Fibroblast of lung (primary cell): ENCODE data around the gene CEP131. TPM values are rescaled to one million over a fixed set of nuclear protein-coding genes. Genes with fewer than 3 reads are reported as not detected.

ENCODE experiments used
- DNase-seq, 2 donors: peaks; one replicate each; pipeline versions ENCODE4 v3.0.0 to v3.0.0-alpha.2; 2010; ENCODE audit warnings: low read depth in 2 of 2
- H2AFZ ChIP-seq: 2 replicates; pipeline ENCODE4 v1.5.1; 2012; ENCODE audit warnings: low read length, control low read depth, inconsistent platforms
- H3K27ac ChIP-seq: 2 replicates; pipeline ENCODE4 v1.5.1; 2011; ENCODE audit warnings: low read length, control low read depth; ENCODE audit not compliant: insufficient read depth
- H3K27me3 ChIP-seq: 2 replicates; pipeline ENCODE4 v1.5.1; 2011; ENCODE audit warnings: mild to moderate bottlenecking, low read length; ENCODE audit not compliant: control insufficient read depth, insufficient read depth
- H3K36me3 ChIP-seq: 2 replicates; pipeline ENCODE4 v1.5.1; 2011; ENCODE audit warnings: low read length; ENCODE audit not compliant: control insufficient read depth, insufficient read depth
- H3K4me1 ChIP-seq: 2 replicates; pipeline ENCODE4 v1.5.1; 2011; ENCODE audit warnings: low read length; ENCODE audit not compliant: control insufficient read depth, insufficient read depth; ENCODE audit errors: extremely low read depth
- H3K4me2 ChIP-seq: 2 replicates; pipeline ENCODE4 v1.5.1; 2011; ENCODE audit warnings: low read length, control low read depth; ENCODE audit not compliant: insufficient read depth; ENCODE audit errors: extremely low read depth
- H3K4me3 ChIP-seq, 4 experiments: fragments of 200-600 bp in 1 of 4; sonication (generic) in 1 of 4; replicated peaks in 1 of 4; 2 replicates each; pipeline ENCODE4 v1.5.1; 2011 to 2016; ENCODE audit warnings: low read length in 4 of 4, low read depth in 3 of 4, mild to moderate bottlenecking in 3 of 4, control low read depth in 2 of 4, inconsistent platforms in 1 of 4, mixed read lengths in 1 of 4; ENCODE audit not compliant: insufficient read depth in 1 of 4; ENCODE audit errors: control extremely low read depth in 1 of 4
- H3K79me2 ChIP-seq: 2 replicates; pipeline ENCODE4 v1.5.1; 2012; ENCODE audit warnings: mild to moderate bottlenecking, low read length, inconsistent platforms; ENCODE audit not compliant: control insufficient read depth, insufficient read depth
- H3K9ac ChIP-seq: 2 replicates; pipeline ENCODE4 v1.5.1; 2011; ENCODE audit warnings: mild to moderate bottlenecking, low read length, control low read depth; ENCODE audit not compliant: insufficient read depth
- H3K9me3 ChIP-seq: 2 replicates; pipeline ENCODE4 v1.5.1; 2012; ENCODE audit warnings: low read depth, low read length; ENCODE audit not compliant: control insufficient read depth, insufficient read depth
- H4K20me1 ChIP-seq: 2 replicates; pipeline ENCODE4 v1.5.1; 2011; ENCODE audit warnings: low read length; ENCODE audit not compliant: control insufficient read depth, insufficient read depth; ENCODE audit errors: extremely low read depth
- CTCF ChIP-seq, 2 donors: IDR thresholded peaks in 1 of 2; conservative IDR thresholded peaks in 1 of 2; 1 replicate in 1 of 2; 2 replicates in 1 of 2; pipeline ENCODE4 v1.5.1; 2011 to 2012; ENCODE audit warnings: low read length in 2 of 2, control low read depth in 1 of 2, inconsistent platforms in 1 of 2, low read depth in 1 of 2, mild to moderate bottlenecking in 1 of 2
- EZH2 ChIP-seq: IDR thresholded peaks from 2 replicates; pipeline ENCODE4 v1.5.1; 2012; ENCODE audit warnings: low read length, control low read depth, mild to moderate bottlenecking; ENCODE audit errors: missing control alignments
- polyA plus RNA-seq, 2 donors: library from polyadenylated mRNA; depleted of rRNA in 1 of 2; stranded (reverse) in 1 of 2; unstranded in 1 of 2; fragments of >200 nt; gene quantifications; 2 replicates each; pipeline ENCODE4 v1.2.1, GENCODE V29; 2011 to 2012; ENCODE audit warnings: missing spikeins in 1 of 2
- total RNA-seq: library from RNA; depleted of rRNA; stranded (reverse); fragments of >200 nt; gene quantifications from 2 replicates; pipeline ENCODE4 v1.2.1, GENCODE V29; 2014

CEP131 gene
- total and polyA plus RNA-seq, 2 donors (not counting 1 experiment from before 2014, with no cell fraction given) = 2.0 to 7.4 TPM

GRCh38 chr17:81184555-81184954 lies 38.2 kb downstream of the CEP131 start:
- H3K9ac ChIP-seq = no peak overlapping the region
- no peaks in the 10 kb centered on the region for H3K79me2 ChIP-seq
- no peaks in the 10 kb centered on the region for H3K4me1 ChIP-seq
- no peaks in the 10 kb centered on the region for H3K9me3 ChIP-seq
- TF ChIP-seq EZH2 (no peak), CTCF (conservative IDR thresholded peaks at IDR 0.05 in 1 of 2, IDR thresholded peaks at IDR 0.05 in 1 of 2; ENCODE audit: low read depth in 1 of 2, low read length in 2 of 2) (no peak)
- DNase-seq = no peak
- no peak overlapping the region for H3K27ac ChIP-seq
- H4K20me1 ChIP-seq = no peaks in the 10 kb centered on the region
- no peak overlapping the region for H3K4me3 ChIP-seq
- no peak overlapping the region for H3K4me2 ChIP-seq
- H3K36me3 ChIP-seq = no peaks in the 10 kb centered on the region
- H3K27me3 ChIP-seq = peaks cover 5% of the 10 kb centered on the region
- no peak overlapping the region for H2AFZ ChIP-seq

- H3K9ac ChIP-seq = no peak overlapping the region
- no peak overlapping the region for H3K27ac ChIP-seq
- no peaks in the 10 kb centered on the region for H3K4me1 ChIP-seq
- H3K36me3 ChIP-seq = no peaks in the 10 kb centered on the region
- peaks cover 5% of the 10 kb centered on the region for H3K27me3 ChIP-seq
- no peak overlapping the region for H3K4me2 ChIP-seq
- H3K9me3 ChIP-seq = no peaks in the 10 kb centered on the region
- TF ChIP-seq CTCF (conservative IDR thresholded peaks at IDR 0.05 in 1 of 2, IDR thresholded peaks at IDR 0.05 in 1 of 2; ENCODE audit: low read depth in 1 of 2, low read length in 2 of 2) (no peak), EZH2 (no peak)
- no peak overlapping the region for H3K4me3 ChIP-seq
- no peak overlapping the region for H2AFZ ChIP-seq
- no peaks in the 10 kb centered on the region for H4K20me1 ChIP-seq
- no peak for DNase-seq
- no peaks in the 10 kb centered on the region for H3K79me2 ChIP-seq
These were observed 39.0 kb downstream of the CEP131 start for GRCh38 chr17:81183807-81184206.

GRCh38 chr17:81183316-81183715 lies 39.4 kb downstream of the CEP131 start:
- Histone ChIP-seq H3K9me3 (no peaks in the 10 kb centered on the region), H2AFZ (no peak overlapping the region), H3K27ac (no peak overlapping the region), H3K4me1 (no peaks in the 10 kb centered on the region), H3K36me3 (no peaks in the 10 kb centered on the region), H4K20me1 (no peaks in the 10 kb centered on the region), H3K27me3 (peaks cover 5% of the 10 kb centered on the region), H3K4me2 (no peak overlapping the region), H3K79me2 (no peaks in the 10 kb centered on the region), H3K9ac (no peak overlapping the region), H3K4me3 (no peak overlapping the region)
- no peak for DNase-seq
- TF ChIP-seq CTCF (conservative IDR thresholded peaks at IDR 0.05 in 1 of 2, IDR thresholded peaks at IDR 0.05 in 1 of 2; ENCODE audit: low read depth in 1 of 2, low read length in 2 of 2) (no peak), EZH2 (no peak)
